CD4-positive, alpha-beta T cell (primary cell): ENCODE data around the gene MIDN. TPM values are rescaled to one million over a fixed set of nuclear protein-coding genes. Genes with fewer than 3 reads are reported as not detected.
A peak's percentile ranks its signal among the peaks of the same experiment; 100 is the strongest.

ENCODE experiments used
- ATAC-seq: fragments of 200-7000 bp; cut with Tn5 transposase; one replicate; pipeline ENCODE4 v1.10.0; 2022; ENCODE audit warnings: mild to moderate bottlenecking; ENCODE audit not compliant: poor library complexity
- CTCF ChIA-PET: fragments of 350-600 bp; sonication (Branson Sonifier 250); formaldehyde crosslinking; loops from one replicate; lab custom pipeline; 2021; ENCODE audit warnings: antibody characterized with exemption, inconsistent platforms; lab: Charles Lee
- POLR2A ChIA-PET: fragments of 350-600 bp; sonication (Branson Sonifier 250); formaldehyde crosslinking; loops from one replicate; lab custom pipeline; 2021; ENCODE audit warnings: antibody characterized with exemption, inconsistent platforms; lab: Charles Lee
- DNase-seq, 14 experiments: peaks; one replicate each; pipeline ENCODE4 v3.0.0-alpha.2; 2013 to 2020; ENCODE audit warnings: mixed read lengths in 2 of 14
- H3K27ac ChIP-seq, 2 donors: one replicate each; pipeline versions ENCODE4 v1.5.1 to v1.7.0; 2013; ENCODE audit warnings: low read length in 2 of 2, low read depth in 1 of 2, mild to moderate bottlenecking in 1 of 2
- H3K27me3 ChIP-seq, 2 experiments: 1 replicate in 1 of 2; 2 replicates in 1 of 2; pipeline versions ENCODE4 v1.6.1 to v1.7.0; 2013; ENCODE audit warnings: low read length in 2 of 2, control low read depth in 1 of 2, mild to moderate bottlenecking in 1 of 2, moderate library complexity in 1 of 2; ENCODE audit not compliant: insufficient read depth in 2 of 2, control insufficient read depth in 1 of 2
- H3K36me3 ChIP-seq: one replicate; pipeline ENCODE4 v1.6.1; 2013; ENCODE audit warnings: low read length, control low read depth; ENCODE audit not compliant: insufficient read depth
- H3K4me1 ChIP-seq: one replicate; pipeline ENCODE4 v1.6.1; 2013; ENCODE audit warnings: low read length, control low read depth; ENCODE audit not compliant: insufficient read depth
- H3K4me3 ChIP-seq: one replicate; pipeline ENCODE4 v1.5.1; 2013; ENCODE audit warnings: mild to moderate bottlenecking, low read length, moderate library complexity
- H3K9me3 ChIP-seq, 2 experiments: 1 replicate in 1 of 2; 2 replicates in 1 of 2; pipeline versions ENCODE4 v1.6.1 to v1.7.0; 2013; ENCODE audit warnings: low read length in 2 of 2, mild to moderate bottlenecking in 2 of 2, control low read depth in 1 of 2, moderate library complexity in 1 of 2; ENCODE audit not compliant: control insufficient read depth in 1 of 2, insufficient read depth in 1 of 2
- H3K27ac Mint-ChIP-seq: one replicate; pipeline ENCODE4 v1.8.0; 2020; ENCODE audit warnings: mixed read lengths
- H3K27me3 Mint-ChIP-seq: one replicate; pipeline ENCODE4 v1.8.0; 2021; ENCODE audit warnings: mixed read lengths
- H3K36me3 Mint-ChIP-seq: one replicate; pipeline ENCODE4 v1.8.0; 2021; ENCODE audit warnings: low read depth, mixed read lengths
- H3K4me1 Mint-ChIP-seq: one replicate; pipeline ENCODE4 v1.8.0; 2021; ENCODE audit warnings: low read depth, mixed read lengths
- H3K4me3 Mint-ChIP-seq: one replicate; pipeline ENCODE4 v1.8.0; 2020; ENCODE audit warnings: mild to moderate bottlenecking, mixed read lengths
- H3K9me3 Mint-ChIP-seq: one replicate; pipeline ENCODE4 v1.8.0; 2020; ENCODE audit warnings: mixed read lengths
- intact Hi-C, 2 experiments: fragments of 100-400 bp; cut with DNase I in 1 of 2; cut with micrococcal nuclease in 1 of 2; formaldehyde crosslinking; loops; one replicate each; pipeline versions ENCODE4 v1.15.1 to v1.9.0; 2023 to 2025; cut with DNase I, micrococcal nuclease
- total RNA-seq, 174 experiments: library from RNA in 2 of 174; stranded (reverse) in 2 of 174; gene quantifications; one replicate each; pipeline ENCODE4 v1.2.3 and lab custom pipeline; 2021 to 2026
- TF ChIP-seq, protein P1 (sequence below): fragments of 200-600 bp; IDR thresholded peaks from one replicate; pipeline ENCODE4 v1.8.0; 2022; ENCODE audit warnings: antibody characterized with exemption, mild to moderate bottlenecking

MIDN gene
- total RNA-seq, 2 experiments from 2014 or later: 214 to 228 TPM

DNA sequence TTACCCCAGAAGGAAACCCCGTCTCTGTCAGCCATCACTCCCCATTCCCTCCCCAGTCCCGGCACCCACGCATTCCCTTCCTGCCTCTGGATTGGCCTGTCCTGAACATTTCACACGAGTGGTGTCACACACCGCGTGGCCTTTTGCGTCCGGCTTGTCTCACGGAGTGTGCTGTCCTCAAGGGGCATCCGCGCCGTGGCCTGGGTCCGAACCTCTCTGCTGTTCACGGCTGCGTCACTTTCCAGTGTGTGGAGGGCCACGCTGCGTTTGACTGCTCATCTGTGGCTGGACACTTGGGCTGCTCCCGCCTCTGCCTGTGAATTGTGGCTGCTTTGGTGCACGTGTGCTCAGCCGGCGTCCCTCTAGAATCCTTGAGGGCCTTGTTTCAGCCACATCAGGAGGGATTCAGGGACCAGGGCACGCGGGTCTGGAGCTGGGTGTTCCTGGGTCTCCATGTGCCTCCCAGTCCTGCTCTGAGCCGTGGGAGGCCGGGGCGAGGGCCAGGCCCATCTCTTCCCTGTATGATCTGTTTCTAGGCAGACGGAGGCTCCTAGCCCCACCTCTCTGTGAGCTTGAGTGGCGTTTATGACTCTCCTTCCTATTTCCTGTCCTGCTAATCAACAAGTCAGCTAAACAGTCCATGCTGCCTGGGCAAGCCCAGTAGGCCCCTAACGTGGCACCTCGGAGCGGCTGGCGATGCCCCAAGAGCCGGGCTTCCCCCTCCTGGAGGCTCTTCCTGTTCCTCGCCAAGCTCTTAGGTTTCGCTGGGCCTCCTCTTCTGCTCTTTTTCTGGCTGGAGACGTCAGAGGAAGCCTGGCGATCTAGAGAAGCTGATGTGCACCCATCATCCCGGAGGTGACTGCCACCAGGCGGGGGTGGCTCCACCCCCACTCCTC, 34.7 kb upstream of the MIDN start:
- ATAC-seq (peak; percentile 94), DNase-seq (peak in 13 of 14 experiments; percentile 19 to 88 (median 50))
- Histone ChIP-seq H3K27me3 (no peaks in the 10 kb centered on the region), H3K27ac (peak overlapping the region; percentile 54 to 80), H3K36me3 (peaks cover 22% of the 10 kb centered on the region), H3K9me3 (no peaks in the 10 kb centered on the region), H3K4me3 (peak overlapping the region; percentile 26), H3K4me1 (peaks cover 54% of the 10 kb centered on the region)
- peaks cover 22% of the 10 kb centered on the region for H3K4me1 Mint-ChIP-seq
- intact Hi-C loops: no loop called here
- ChIA-PET CTCF (interaction anchor here (1.0 to 1.7 kb wide), 2 partner anchors 10 to 31 kb away, joined by 3 to 7 read pairs; no protein-coding TSS in a partner anchor), POLR2A (interaction anchor here (1.9 kb wide), 1 partner anchor 56 kb away, joined by 13 read pairs; the partner anchor contains the start of gene CIRBP)
- peak overlapping the region; percentile 85 for H3K4me3 Mint-ChIP-seq
- no peaks in the 10 kb centered on the region for H3K9me3 Mint-ChIP-seq
- TF ChIP-seq, protein P1, sequence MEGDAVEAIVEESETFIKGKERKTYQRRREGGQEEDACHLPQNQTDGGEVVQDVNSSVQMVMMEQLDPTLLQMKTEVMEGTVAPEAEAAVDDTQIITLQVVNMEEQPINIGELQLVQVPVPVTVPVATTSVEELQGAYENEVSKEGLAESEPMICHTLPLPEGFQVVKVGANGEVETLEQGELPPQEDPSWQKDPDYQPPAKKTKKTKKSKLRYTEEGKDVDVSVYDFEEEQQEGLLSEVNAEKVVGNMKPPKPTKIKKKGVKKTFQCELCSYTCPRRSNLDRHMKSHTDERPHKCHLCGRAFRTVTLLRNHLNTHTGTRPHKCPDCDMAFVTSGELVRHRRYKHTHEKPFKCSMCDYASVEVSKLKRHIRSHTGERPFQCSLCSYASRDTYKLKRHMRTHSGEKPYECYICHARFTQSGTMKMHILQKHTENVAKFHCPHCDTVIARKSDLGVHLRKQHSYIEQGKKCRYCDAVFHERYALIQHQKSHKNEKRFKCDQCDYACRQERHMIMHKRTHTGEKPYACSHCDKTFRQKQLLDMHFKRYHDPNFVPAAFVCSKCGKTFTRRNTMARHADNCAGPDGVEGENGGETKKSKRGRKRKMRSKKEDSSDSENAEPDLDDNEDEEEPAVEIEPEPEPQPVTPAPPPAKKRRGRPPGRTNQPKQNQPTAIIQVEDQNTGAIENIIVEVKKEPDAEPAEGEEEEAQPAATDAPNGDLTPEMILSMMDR: no peak
- H3K36me3 Mint-ChIP-seq: peaks cover 19% of the 10 kb centered on the region
- H3K27me3 Mint-ChIP-seq: no peaks in the 10 kb centered on the region
- H3K27ac Mint-ChIP-seq: peak overlapping the region; percentile 90

- Mint-ChIP-seq H3K36me3 (peaks cover 19% of the 10 kb centered on the region), H3K4me1 (peaks cover 22% of the 10 kb centered on the region), H3K27me3 (no peaks in the 10 kb centered on the region), H3K9me3 (no peaks in the 10 kb centered on the region), H3K4me3 (peak overlapping the region; percentile 85), H3K27ac (peak overlapping the region; percentile 90)
- no peaks in the 10 kb centered on the region for H3K27me3 ChIP-seq
- TF ChIP-seq, protein P1: no peak
- DNase-seq: no peak
- ChIA-PET CTCF (interaction anchor here (1.0 to 1.7 kb wide), 2 partner anchors 11 to 30 kb away, joined by 3 to 7 read pairs; no protein-coding TSS in a partner anchor), POLR2A (interaction anchor here (1.9 kb wide), 1 partner anchor 55 kb away, joined by 13 read pairs; the partner anchor contains the start of gene CIRBP)
- intact Hi-C loops: no loop called here
- no peak for ATAC-seq
- H3K9me3 ChIP-seq: no peaks in the 10 kb centered on the region
- peak overlapping the region; percentile 26 for H3K4me3 ChIP-seq
- H3K4me1 ChIP-seq: peaks cover 47% of the 10 kb centered on the region
- H3K27ac ChIP-seq: peak overlapping the region in 1 of 2 donors; percentile 80
- peaks cover 22% of the 10 kb centered on the region for H3K36me3 ChIP-seq
Observed at GRCh38 chr19:1214299-1214861, 34.0 kb upstream of the MIDN start.

DNA sequence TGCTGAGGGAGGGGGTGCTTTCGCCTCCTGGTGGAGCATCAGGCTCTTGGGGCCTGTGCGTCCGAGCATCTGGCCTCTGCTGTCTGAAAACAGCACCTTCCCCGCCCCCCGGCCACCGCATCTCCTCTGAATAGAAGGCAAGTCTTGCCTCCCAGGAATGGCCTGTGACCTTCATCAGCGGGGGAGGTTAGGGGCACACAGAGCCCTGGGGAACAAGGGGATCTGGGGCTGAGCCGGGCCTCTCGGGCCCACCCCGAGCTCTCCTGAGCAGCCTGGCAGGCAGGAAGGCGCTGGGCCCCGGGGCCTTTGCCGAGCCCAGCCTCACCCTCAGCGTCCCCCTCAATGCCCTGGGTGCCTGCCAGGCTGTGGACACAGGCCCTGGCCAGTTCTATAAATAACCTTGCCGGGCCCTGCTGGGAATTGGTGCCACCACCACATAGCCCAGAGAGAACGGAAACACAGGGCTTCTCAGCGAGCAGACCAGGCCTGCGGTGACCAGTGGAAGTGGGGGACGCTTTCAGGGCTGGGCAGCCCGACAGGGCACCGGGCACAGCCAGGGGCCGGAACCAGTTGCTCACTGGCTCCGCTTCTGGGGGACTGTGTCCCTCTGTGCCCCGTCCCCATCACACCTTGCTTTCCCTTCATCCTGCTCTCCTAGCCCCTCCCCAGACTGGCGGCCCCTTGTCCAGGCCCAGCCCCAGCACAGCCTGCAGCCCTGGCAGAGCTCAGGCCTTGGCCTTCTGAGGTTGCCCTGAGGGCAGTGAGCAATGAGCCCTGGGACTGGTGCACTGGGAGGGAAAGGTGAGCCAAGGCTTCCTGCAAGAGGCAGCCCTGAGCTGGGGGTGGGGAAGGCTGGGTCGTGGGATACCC, 33.3 kb upstream of the MIDN start:
- peaks cover 22% of the 10 kb centered on the region for H3K36me3 ChIP-seq
- TF ChIP-seq, protein P1: no peak
- H3K4me1 ChIP-seq: peaks cover 40% of the 10 kb centered on the region
- H3K4me3 ChIP-seq: no peak overlapping the region
- no peaks in the 10 kb centered on the region for H3K27me3 Mint-ChIP-seq
- no peak overlapping the region for H3K4me3 Mint-ChIP-seq
- DNase-seq (no peak), ATAC-seq (no peak)
- ChIA-PET POLR2A (interaction anchor here (0.9 to 1.9 kb wide), 2 partner anchors 8 to 54 kb away, joined by 3 to 13 read pairs; partner anchors contain the start of gene CIRBP), CTCF (interaction anchor here (1.7 kb wide), 1 partner anchor 29 kb away, joined by 7 read pairs; no protein-coding TSS in a partner anchor)
- intact Hi-C loops: no loop called here
- peaks cover 18% of the 10 kb centered on the region for H3K4me1 Mint-ChIP-seq
- H3K27ac Mint-ChIP-seq: no peak overlapping the region
- H3K9me3 ChIP-seq: no peaks in the 10 kb centered on the region
- H3K9me3 Mint-ChIP-seq: no peaks in the 10 kb centered on the region
- no peak overlapping the region for H3K27ac ChIP-seq
- peaks cover 19% of the 10 kb centered on the region for H3K36me3 Mint-ChIP-seq
- no peaks in the 10 kb centered on the region for H3K27me3 ChIP-seq
